A673 (cell line): Measurements from ENCODE around the gene CYCS. TPM values are rescaled to one million over a fixed set of nuclear protein-coding genes. Genes with fewer than 3 reads are reported as not detected.

Experiments
- BruUV-seq: library from RNA; stranded (reverse); fragments of 400-500 nt; replicated peaks from 2 replicates; lab custom pipeline; 2021; lab: Mats Ljungman, UMichigan
- CTCF ChIA-PET: fragments of 300-600 bp; sonication (Branson Sonifier 250); formaldehyde crosslinking; loops from one replicate; lab custom pipeline; 2022; ENCODE audit warnings: antibody characterized with exemption; lab: Charles Lee
- POLR2A ChIA-PET: fragments of 300-600 bp; sonication (Branson Sonifier 250); formaldehyde crosslinking; loops from one replicate; lab custom pipeline; 2022; ENCODE audit warnings: antibody characterized with exemption; ENCODE audit not compliant: low non-redundant PET; lab: Charles Lee
- DNase-seq: peaks from one replicate; pipeline ENCODE4 v3.0.0-alpha.2; 2015; ENCODE audit warnings: low spot score
- H3K27ac ChIP-seq: fragments of 200-600 bp; sonication (generic); 2 replicates; pipeline ENCODE4 v1.5.1; 2016; ENCODE audit warnings: mixed run types, low read depth, mild to moderate bottlenecking, mixed read lengths, antibody characterized with exemption, low read length; ENCODE audit not compliant: poor library complexity, severe bottlenecking
- H3K27me3 ChIP-seq: fragments of 200-600 bp; sonication (generic); replicated peaks from 2 replicates; pipeline ENCODE4 v1.6.1; 2017; ENCODE audit warnings: mixed run types, low read depth, mild to moderate bottlenecking, mixed read lengths, antibody characterized with exemption, low read length; ENCODE audit not compliant: insufficient read depth, poor library complexity
- H3K36me3 ChIP-seq: fragments of 200-600 bp; sonication (generic); 2 replicates; pipeline ENCODE4 v1.6.1; 2016; ENCODE audit warnings: mixed run types, mild to moderate bottlenecking, mixed read lengths, antibody characterized with exemption, low read length; ENCODE audit not compliant: insufficient read depth, poor library complexity, severe bottlenecking
- H3K4me1 ChIP-seq: fragments of 200-600 bp; sonication (generic); 2 replicates; pipeline ENCODE4 v1.6.1; 2017; ENCODE audit warnings: mixed run types, mild to moderate bottlenecking, mixed read lengths, antibody characterized with exemption, low read length; ENCODE audit not compliant: insufficient read depth, poor library complexity, severe bottlenecking
- H3K4me3 ChIP-seq: fragments of 200-600 bp; sonication (generic); 2 replicates; pipeline ENCODE4 v1.5.1; 2016; ENCODE audit warnings: low read depth, mixed run types, mild to moderate bottlenecking, mixed read lengths, low read length; ENCODE audit not compliant: poor library complexity, severe bottlenecking
- H3K9me3 ChIP-seq: fragments of 200-600 bp; sonication (generic); 2 replicates; pipeline ENCODE4 v1.6.1; 2016; ENCODE audit warnings: mixed run types, low read depth, mild to moderate bottlenecking, mixed read lengths, antibody characterized with exemption, low read length; ENCODE audit not compliant: poor library complexity, severe bottlenecking
- CTCF ChIP-seq: fragments of 300-800, 200-600 bp; sonication (generic); conservative IDR thresholded peaks from 2 replicates; pipeline ENCODE4 v1.5.1; 2017; ENCODE audit warnings: low read depth, mild to moderate bottlenecking, antibody characterized with exemption, low read length, moderate library complexity, mixed read lengths
- EZH2 ChIP-seq: fragments of 200-600 bp; sonication (generic); IDR thresholded peaks from 2 replicates; pipeline ENCODE4 v1.6.1; 2017; ENCODE audit warnings: borderline replicate concordance, low read depth, mild to moderate bottlenecking, mixed read lengths, antibody characterized with exemption, low read length; ENCODE audit not compliant: poor library complexity, severe bottlenecking
- intact Hi-C: fragments of 100-400 bp; cut with micrococcal nuclease; formaldehyde crosslinking; loops from one replicate; pipeline ENCODE4 v1.10.0; 2022; ENCODE audit not compliant: unreplicated experiment
- total RNA-seq: library from RNA; stranded (reverse); gene quantifications from 2 replicates; pipeline ENCODE4 v1.2.3, GENCODE V29; 2021

CYCS gene
- total RNA-seq, 1 experiment from 2014 or later: 350 TPM

- intact Hi-C loops: no loop called here
- POLR2A ChIA-PET: no interaction called here
- CTCF ChIA-PET: no interaction called here
- BruUV-seq: no TSS peak
- Histone ChIP-seq H3K27me3 (no peaks in the 10 kb centered on the region), H3K9me3 (no peaks in the 10 kb centered on the region), H3K27ac (no peak overlapping the region), H3K4me3 (no peak overlapping the region), H3K36me3 (no peaks in the 10 kb centered on the region), H3K4me1 (no peaks in the 10 kb centered on the region)
- no peak for DNase-seq
- no peak for TF ChIP-seq CTCF
- no peak for TF ChIP-seq EZH2
Measured at GRCh38 chr7:25151773-25152172, 26.7 kb upstream of the CYCS start.

GRCh38 chr7:25149836-25150235, 24.8 kb upstream of the CYCS start:
- no peak for TF ChIP-seq EZH2
- no peak for TF ChIP-seq CTCF
- CTCF ChIA-PET: no interaction called here

GRCh38 chr7:25148772-25149575, 23.9 kb upstream of the CYCS start:
- POLR2A ChIA-PET: no interaction called here
- no peaks in the 10 kb centered on the region for H3K27me3 ChIP-seq
- no TSS peak for BruUV-seq

More at GRCh38 chr7:25149836-25150235, 24.8 kb upstream of the CYCS start:
- Histone ChIP-seq H3K4me3 (no peak overlapping the region), H3K9me3 (no peaks in the 10 kb centered on the region), H3K4me1 (no peaks in the 10 kb centered on the region), H3K27me3 (no peaks in the 10 kb centered on the region), H3K36me3 (no peaks in the 10 kb centered on the region), H3K27ac (no peak overlapping the region)
- DNase-seq: no peak
- POLR2A ChIA-PET: no interaction called here
- intact Hi-C loops: no loop called here
- no TSS peak for BruUV-seq

More at GRCh38 chr7:25148772-25149575, 23.9 kb upstream of the CYCS start:
- CTCF ChIA-PET: no interaction called here
- H3K9me3 ChIP-seq: no peaks in the 10 kb centered on the region
- no peak for TF ChIP-seq EZH2
- no peak for TF ChIP-seq CTCF
- H3K36me3 ChIP-seq: no peaks in the 10 kb centered on the region
- H3K27ac ChIP-seq: no peak overlapping the region
- DNase-seq: no peak
- H3K4me3 ChIP-seq: no peak overlapping the region
- intact Hi-C loops: no loop called here
- no peaks in the 10 kb centered on the region for H3K4me1 ChIP-seq
